Sigmoid colon (tissue), 4 donors: Measurements from ENCODE around the gene CDKL1.

Experiments
- CTCF ChIP-seq, 4 experiments: fragments of 450-650 bp in 3 of 4; fragments of 200-600 bp in 1 of 4; IDR thresholded peaks; one replicate each; pipeline ENCODE4 v1.5.1; 2016 to 2019; ENCODE audit warnings: antibody characterized with exemption in 4 of 4, mild to moderate bottlenecking in 3 of 4, moderate library complexity in 2 of 4
- POLR2A ChIP-seq, 2 donors: fragments of 450-650 bp; IDR thresholded peaks; one replicate each; pipeline ENCODE4 v1.6.1; 2016; ENCODE audit warnings: antibody characterized with exemption in 2 of 2, mild to moderate bottlenecking in 2 of 2, moderate library complexity in 2 of 2
- POLR2AphosphoS5 ChIP-seq, 4 donors: sonication (generic); formaldehyde crosslinking; IDR thresholded peaks; one replicate each; pipeline ENCODE4 v1.6.1; 2017; ENCODE audit warnings: antibody characterized with exemption in 4 of 4

- TF ChIP-seq CTCF (IDR thresholded peaks at IDR 0.05) (no peak), POLR2A (IDR thresholded peaks at IDR 0.05) (no peak), POLR2AphosphoS5 (IDR thresholded peaks at IDR 0.05) (no peak)
These were observed 6.7 kb upstream of the CDKL1 start for GRCh38 chr14:50403419-50403818.
